HG02973 (cell line): Measurements from ENCODE around the gene RANBP3.
"Not testable (repeated sequence)": the region's sequence is repeated elsewhere in the genome, so short reads cannot be mapped to it uniquely, and the experiment has no call there.

Source experiments
- ATAC-seq: cut with Tn5 transposase; IDR thresholded peaks from one replicate; pipeline ENCODE4 v1.9.1; 2021; ENCODE audit warnings: moderate library complexity; ENCODE audit not compliant: unreplicated experiment

The RANBP3 gene

DNA sequence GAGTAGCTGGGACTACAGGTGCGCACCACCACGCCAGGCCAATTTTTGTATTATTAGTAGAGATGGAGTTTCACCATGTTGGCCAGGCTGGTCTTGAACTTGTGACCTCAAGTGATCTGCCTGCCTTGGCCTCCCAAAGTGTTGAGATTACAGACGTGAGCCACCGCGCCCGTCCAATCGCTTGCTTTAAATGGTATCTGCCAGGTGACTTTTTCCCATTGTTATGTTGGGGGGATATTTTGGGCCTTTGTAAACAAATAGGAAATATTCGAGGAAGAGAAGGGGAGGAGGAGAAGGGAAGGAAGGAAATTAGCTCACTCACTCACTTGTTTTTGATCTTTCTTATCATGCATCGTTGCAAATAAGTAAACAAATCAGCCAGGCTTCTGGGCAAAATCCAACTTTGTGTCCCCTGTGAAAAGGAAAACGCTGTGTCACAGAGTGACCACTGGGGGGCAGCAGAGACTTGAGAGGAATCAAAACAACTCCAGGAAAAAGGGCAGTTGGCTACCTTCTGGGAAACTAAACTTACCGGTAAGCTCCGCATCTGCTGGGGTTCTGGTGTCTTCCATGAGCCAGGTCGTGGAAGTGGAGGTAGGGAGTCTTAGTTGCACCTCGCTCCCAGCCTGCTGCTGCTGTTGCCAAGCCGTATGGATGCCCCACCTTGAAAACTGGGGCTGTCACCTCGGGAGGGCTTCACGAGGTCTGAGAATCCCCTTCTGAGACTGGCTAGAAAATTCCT, 9.3 kb upstream of the RANBP3 start:
- no peak for ATAC-seq

DNA sequence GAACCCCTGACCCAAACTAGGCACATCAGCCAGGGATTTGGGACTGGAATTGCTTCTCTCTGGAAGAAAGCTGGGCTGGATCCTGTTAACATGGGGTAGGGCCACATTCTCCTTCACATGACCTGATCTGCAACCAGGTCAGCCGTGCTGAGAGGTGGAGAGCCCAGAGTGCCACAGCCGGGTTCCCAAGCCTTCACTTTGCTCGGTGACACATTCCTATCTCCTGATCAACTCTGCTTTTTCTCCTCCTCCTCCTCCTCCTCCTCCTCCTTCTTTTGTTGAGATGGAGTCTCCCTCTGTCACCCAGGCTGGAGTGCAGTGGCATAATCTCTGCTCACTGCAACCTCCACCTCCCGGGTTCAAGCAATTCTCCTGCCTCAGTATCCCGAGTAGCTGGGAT, 7.9 kb upstream of the RANBP3 start:
- not testable (repeated sequence) for ATAC-seq

DNA sequence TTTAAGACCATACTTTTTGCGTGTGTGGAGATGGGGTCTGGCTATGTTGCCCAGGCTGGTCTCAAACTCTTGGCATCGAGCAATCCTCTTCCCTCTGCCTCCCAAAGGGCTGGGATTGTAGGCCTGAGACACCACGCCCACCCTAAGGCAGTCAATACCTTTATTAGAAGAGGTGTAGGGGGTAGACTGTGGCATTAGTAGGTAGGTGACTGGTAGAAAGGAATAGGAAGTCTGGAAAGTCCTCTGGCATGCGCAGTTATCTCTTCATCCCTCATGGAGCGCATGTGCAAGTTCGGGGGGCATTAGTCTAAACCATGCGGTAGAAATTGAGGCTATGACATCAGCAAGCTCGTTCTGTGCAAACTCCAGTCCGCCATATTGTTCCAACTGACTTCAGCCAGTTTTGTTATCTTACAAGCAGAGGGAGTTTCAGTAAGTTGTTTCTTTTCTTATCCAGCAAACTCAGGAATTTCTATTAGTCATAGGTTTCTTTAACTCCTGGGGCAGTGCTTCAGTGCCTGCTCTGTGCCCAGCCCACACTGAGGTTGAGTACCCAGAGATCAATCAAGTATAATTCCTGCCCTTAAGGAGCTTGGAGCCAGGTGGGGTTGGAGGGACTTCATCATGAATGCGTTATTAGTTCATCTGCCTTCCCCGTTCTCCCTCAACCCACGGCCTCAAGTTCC, 7.3 kb upstream of the RANBP3 start:
- ATAC-seq: no peak

DNA sequence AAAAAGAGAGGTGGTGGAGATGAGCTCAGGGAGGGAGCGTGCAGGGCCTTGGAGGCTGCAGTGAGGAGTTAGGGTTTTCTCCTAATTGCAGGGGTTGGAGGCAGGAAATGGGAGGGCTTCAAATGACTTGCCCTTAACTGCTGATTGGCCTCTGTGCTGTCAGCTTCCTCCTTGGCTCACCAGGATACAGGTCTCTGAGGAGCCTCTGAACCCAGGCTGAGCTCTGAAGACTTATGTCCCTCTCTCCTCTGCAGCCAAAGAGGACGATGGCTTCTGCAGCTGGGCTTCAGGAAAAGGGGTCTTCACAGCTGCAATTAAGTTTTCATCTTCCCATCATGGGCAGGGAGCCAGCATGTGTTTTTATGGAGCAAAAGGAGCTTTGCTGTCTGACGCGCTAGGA, 6.7 kb upstream of the RANBP3 start:
- ATAC-seq: no peak

DNA sequence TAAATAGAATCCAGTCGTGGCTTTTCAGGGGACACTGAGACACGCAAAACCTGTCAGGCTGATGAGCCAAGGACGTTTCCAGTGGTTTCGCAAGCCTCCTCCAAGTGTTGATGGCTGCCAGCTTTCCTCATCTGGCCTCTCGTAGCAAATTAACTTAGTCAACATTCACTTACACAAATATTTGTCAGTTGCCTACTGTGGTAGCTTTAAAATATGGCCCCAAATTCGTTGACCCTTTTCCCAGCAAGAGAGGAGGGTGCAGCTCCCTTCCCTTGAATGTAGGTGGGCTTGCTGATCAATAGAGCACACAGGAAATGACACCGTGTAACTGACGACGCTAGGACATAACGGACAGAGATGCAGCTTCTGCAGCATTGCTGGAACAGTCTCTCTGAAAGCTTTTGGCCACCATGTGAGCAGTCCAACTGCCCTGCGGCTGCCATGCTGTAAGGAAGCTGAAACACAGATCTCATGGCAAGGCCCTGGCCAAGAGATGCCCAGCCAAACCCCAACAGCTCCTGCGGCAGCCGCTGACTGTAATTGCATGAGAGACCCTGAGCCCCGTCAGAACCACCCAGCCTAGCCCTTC, 5.5 kb upstream of the RANBP3 start:
- no peak for ATAC-seq

DNA sequence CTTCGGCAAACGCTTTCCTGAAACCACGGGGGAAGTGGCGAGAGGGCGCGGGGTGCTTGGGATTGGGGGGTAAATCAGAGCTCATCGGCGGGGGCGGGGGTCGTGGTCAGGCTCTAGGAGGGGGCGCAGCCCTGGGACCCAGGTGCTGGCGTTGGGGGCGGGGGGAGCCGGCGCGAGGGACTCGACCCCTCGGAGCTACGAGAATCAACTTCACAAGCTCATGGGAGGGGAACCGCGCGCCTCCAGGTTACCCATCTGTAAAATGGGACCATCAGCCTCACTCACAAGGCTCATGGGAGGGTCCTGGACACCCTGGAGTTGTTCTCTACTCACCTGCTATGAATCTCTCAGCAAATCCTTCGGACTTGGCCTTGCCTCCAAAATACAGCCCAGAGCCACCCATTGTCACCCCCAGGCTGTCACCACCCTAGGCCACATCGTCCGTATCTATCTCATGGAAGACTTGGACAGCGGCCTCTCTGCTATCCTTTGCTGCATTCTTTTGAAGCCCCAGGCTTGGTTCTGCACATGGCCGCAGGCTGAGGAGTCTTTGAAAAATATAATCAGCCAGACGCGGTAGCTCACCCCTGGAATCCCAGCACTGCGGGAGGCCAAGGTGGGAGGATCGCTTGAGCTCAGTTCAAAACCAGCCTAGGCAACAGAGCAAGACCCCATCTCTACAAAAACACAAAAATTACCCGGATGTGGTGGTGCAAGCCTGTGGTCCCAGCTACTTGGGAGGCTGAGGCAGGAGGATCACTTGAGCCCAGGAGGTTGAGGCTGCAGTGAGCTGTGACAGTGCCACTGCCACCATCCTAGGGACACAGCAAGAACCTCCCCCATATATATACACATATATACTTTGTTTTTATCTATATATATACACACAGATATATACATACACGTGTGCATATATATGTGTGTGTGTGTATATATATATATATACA, 939 bp upstream of the RANBP3 start:
- no peak for ATAC-seq

DNA sequence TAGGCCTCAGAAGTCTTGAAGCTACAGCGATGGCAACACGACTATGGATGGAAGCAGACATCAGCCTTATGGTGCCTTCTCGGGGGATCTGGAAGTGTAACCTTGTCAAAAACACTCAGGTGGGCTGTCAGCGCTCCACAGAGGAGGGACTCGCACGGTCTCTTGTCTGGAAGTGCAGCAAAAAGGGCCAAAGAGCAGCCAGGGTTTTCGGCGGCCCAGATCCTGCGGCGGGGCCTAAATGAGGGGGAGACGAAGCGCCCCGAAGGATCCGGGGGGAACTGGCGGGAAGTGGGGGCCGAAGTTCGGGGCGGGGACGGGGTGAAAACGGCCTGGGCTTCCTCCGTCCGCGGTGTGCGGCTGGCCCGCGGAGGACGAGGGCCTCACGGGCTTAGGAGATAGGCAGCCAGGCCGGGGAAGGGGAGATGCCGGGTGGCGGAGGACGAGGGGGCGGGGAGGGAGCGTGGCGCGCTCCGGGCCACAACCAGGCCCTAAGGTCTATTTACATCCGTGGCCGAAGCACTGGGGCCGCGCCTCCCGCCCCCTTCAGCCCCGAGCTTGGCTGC, 637 bp downstream of the RANBP3 start:
- no peak for ATAC-seq

DNA sequence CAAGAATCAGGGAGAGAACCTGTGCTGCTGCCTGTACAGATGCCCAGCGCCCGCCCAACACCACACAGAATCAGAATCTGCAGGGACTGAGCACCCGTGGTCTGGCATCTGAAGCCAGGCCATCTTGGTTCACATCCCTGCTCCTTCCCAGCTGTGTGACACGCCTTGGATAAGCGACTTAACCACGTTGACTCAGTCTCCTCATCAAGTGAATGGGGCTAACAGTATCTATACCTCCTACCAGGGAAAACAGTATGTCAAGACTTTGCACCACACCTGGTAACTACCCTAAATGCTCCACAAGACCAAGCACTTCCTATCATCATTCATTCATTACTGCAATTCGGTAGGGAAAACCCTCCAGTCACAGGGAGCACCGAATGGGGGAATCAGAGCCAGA, 1.2 kb downstream of the RANBP3 start:
- no peak for ATAC-seq

DNA sequence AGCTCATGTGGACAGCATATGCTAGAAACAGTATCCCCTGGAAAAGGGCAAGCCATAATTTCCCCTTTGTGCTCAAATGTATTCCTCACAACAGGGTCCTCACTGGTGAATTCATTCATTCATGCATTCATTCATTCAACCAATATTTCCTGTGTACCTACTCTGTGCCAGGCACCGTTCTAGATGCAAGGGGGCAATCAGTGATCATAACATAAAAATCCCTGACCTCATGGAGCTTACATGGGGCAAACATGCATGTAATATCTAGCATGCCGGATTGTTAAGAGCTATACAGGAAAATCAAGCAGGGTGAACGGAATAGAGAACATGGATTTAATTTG, 2.6 kb downstream of the RANBP3 start:
- ATAC-seq: no peak

DNA sequence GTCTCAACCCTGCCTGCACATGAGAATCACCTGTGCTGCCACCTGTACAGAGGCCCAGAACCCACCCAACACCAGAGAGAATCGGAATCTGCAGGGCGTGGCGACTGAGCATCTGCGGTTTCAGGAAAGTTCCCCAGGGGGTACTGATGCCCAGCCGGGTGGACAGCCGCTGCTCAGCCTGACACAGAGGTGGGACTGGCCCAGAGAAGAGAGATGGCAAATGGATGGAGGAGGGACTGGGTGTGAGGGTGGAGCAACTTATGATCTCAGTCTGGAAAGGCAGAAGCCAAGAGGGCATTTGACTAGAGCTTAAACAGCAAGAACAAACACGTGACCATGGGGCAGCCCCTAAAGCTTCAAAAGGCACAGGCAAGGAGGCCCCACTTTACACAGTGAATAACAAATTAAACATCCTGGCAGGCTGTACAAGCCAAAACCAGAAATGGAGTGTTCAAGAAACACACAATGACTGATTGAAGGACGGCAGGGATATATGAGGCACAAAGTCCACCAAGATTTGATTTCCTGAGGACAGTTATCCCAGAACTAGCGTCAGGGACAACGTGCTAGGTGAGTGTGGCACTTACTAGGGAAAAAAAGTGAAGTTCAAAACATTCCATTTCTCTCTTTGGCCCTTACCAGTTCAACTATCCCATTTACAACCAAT, 3.1 kb downstream of the RANBP3 start:
- ATAC-seq: no peak

DNA sequence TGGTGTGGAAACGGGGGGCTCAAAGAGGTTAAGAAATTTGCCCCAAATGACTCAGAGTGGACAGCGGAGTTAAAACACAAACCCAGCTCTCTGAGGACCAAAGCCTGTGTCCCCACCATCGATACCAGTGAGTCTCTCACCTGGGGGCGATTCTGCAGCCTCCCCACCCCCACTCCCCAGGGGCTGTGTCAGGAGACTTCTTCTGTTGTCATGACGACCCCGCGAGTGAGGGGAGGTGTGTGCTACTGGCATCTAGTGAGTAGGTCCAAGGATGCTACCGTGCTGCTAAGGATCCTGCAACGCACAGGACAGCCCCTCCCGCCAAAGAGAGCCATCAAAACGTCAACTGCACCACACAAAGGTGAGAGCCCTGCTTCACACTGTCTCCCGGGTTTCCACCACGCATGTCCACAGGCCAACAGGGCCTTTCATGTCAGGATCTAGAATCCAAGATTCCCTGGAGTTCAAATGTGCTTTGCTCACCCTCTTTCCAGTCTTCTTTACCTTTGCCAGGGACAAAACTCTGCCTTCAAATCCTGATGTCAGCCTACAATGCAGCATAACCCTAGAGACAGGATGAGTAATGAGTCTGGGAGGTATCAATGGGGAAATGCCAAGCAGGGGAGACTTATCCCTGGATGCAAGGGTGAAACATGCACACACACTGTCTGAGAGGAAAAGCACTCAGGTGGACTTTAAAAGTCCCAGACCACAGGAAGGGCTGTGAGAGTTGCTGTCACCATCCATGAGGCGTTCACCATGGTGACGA, 3.9 kb downstream of the RANBP3 start:
- ATAC-seq: no peak

DNA sequence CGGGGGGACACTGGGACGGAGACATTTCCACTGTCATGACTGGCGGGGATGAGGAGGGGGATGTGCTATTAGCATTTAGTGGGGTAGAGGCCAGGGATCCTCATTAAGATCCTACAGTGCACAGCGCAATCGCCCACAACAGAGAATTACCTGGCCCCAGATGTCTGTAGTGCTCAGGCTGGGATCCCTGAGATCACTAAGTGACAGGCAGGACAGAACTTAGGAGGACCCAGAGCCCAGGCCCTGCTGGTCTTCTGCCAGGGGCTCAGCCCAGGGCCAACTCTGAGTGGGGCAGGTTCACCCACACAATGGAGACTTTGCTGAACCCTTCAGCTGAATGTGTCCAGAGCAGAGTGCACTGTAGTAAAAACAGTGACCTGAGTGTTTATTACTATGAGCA, 4.6 kb downstream of the RANBP3 start:
- no peak for ATAC-seq

DNA sequence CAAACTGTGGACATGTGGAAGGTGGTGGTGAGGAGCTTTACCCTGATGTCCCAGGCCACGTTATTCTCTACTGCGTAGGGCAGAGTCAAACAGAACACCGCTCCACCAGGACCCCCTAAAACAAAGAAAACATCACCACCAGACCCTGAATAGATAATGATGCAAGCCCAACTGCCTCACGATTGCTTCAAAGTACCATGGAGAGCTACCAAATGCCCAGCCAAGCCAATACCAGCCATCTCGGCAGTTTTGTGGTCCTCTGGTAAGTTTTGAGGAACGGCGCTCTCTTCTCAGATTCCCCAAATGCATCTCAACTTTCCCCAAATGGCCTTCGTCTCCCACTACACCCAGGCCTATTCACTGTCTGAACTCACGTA, 5.6 kb downstream of the RANBP3 start:
- no peak for ATAC-seq

DNA sequence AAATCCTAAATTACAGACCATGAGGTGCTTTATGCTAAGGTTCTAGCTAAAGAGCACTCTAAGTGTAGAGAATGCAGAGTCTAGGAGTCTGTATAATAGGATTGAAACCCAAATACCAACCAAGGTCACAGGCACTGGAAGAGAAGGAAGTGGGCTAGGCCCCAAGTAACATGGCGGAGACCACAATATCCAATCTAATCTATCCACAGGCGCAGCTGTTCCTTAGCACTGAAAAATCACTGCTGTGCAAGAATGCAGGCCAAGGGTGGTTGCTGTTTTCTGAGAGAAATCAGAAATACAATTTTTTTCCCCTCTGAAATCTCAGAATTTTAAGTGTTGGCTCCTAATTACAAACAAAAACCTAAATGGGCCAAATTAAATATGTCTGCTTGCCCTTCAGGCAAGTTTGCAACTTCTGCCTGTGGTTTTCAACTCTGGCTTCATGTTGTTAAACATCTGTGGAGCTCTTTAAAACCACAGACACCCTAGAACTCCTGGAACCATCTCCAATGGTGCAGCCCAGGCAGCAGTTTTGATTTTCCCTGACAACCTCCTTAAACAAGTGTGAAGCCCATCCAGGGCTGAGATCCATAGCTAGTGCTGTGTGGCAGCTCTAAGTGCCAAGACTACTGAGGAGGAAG, 6.1 kb downstream of the RANBP3 start:
- ATAC-seq: no peak

DNA sequence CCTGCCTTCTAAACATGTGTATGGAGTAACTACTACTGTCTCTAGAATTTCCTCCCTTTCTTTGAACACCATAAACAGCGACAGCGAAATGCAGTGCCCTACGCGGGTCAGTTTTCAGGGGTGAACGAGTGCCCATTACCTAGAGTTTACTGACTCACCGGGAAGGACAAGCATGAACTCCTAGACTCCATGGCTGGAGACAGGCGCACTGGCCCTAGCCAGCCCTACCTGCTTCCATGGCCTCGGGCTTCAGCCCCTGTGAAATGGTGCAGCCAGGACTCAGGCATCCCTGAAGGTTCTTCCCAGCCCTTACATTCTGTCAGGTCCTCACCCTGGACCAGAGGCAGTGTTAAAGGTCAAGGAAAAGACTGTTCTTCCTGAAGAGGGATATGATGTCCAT, 8.5 kb downstream of the RANBP3 start:
- ATAC-seq: no peak

DNA sequence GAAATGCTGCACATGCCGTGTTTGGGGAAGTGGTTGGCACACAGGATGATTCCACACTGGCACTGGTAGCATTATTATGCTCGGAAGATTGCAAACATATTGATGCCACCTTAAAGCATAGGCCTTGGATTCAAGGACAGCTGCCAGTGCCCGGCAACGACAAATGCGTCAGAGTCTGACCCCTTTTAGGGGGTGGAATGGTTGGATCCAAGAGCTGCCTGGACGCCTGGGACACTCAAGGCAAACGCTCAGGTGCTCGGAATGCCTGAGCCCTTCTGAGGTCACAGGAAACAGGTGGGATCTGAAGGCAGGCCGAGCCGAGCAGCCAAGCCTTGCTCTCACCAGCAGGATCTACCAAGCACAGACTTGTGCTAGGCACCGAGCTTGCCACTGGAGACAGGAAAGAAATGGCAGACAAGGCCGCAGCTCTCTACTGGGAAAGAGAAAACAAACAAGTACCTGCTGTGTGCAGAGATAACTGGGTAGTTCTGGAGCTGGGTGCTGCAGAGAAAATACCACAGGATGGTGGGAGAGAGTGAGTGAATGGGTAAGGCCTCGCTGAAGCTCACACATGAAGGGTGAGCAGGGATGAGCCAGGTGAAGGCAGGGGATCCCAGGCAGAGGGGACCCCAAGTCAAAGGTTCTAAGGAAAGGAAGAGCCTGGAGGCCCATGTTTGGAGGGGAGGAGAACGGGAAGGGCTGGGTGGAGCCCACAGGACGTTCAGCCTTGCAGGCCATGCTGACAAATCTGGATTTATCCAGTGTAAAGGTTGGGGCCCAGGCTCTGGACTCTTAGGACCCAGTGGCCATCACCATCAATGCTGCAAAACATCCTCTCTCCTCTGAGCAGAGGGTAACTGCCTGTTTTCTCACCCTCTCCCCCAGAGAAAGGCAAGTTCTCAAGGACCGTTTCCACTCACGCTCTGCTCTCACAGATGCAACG, 9.2 kb downstream of the RANBP3 start:
- ATAC-seq: no peak

DNA sequence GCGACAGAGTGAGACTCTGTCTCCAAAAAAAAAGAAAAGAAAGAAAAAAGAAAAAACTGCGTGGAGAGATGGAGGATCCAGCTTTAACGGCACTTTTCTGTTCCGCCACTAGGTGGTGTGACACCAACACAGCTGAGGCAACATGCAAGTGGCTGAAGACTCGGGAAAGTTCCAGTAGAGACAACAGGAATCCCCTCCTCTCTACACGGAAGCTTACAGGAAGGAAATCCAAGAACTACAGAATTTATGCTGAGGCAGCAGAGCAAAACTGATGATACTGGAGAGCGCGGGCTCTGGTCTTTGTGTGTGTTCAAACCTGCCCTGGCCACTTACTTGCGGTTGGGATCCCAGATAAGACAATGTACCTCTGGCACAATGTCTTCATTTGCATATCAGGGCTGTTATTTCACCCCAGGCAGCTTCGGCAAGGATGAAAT, 9.9 kb downstream of the RANBP3 start:
- no peak for ATAC-seq

DNA sequence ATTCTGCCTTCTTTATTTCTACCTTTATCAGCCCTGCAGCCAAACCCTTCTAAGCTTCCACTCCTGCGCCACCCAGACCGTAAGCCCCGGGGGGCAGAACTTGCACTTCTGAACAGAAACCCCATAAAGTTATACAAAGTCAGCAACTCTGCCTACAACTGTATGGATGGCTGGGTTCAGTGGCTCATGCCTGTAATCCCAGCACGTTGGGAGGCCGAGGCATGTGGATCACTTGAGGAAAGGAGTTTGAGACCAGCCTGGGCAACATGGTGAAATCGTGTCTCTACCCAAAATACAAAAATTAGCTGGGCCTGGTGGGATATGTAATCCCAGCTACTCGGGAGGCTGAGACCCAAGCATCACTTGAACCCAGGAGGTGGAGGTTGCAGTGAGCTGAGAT, 10.4 kb downstream of the RANBP3 start:
- ATAC-seq: no peak
